Neural cell (in vitro differentiated cells): ENCODE data around the gene EPHA4. TPM values are rescaled to one million over a fixed set of nuclear protein-coding genes. Genes with fewer than 3 reads are reported as not detected.

Experiments used
- H2AFZ ChIP-seq: fragments of 200-600, 300-800 bp; sonication (generic), shearing (Covaris generic); 2 replicates; pipeline ENCODE4 v1.6.0; 2014; ENCODE audit warnings: low read depth, mild to moderate bottlenecking, antibody characterized with exemption, low read length, moderate library complexity
- H3F3A ChIP-seq: fragments of 200-600 bp; shearing (Covaris generic); 2 replicates; pipeline ENCODE4 v1.6.1; 2016; ENCODE audit warnings: mild to moderate bottlenecking, moderate library complexity, mixed read lengths, antibody characterized with exemption, low read length; ENCODE audit not compliant: insufficient read depth, poor library complexity, severe bottlenecking
- H3K27ac ChIP-seq: fragments of 200-600, 300-800 bp; sonication (generic), shearing (Covaris generic); 2 replicates; pipeline ENCODE4 v1.5.1; 2014; ENCODE audit warnings: mild to moderate bottlenecking, low read length, moderate library complexity
- H3K27me3 ChIP-seq: fragments of 300-800, 200-600 bp; sonication (generic), shearing (Covaris generic); 2 replicates; pipeline ENCODE4 v1.6.0; 2014; ENCODE audit warnings: mild to moderate bottlenecking, low read depth, low read length, moderate library complexity; ENCODE audit not compliant: insufficient read depth
- H3K36me3 ChIP-seq: fragments of 300-800, 200-600 bp; sonication (generic), shearing (Covaris generic); 2 replicates; pipeline ENCODE4 v1.5.1; 2014; ENCODE audit warnings: mild to moderate bottlenecking, antibody characterized with exemption, low read length, moderate library complexity; ENCODE audit not compliant: insufficient read depth
- H3K4me2 ChIP-seq: fragments of 300-800, 200-600 bp; sonication (generic), shearing (Covaris generic); 2 replicates; pipeline ENCODE4 v1.6.0; 2014; ENCODE audit warnings: mild to moderate bottlenecking, low read length
- H3K4me3 ChIP-seq: fragments of 300-800, 200-600 bp; sonication (generic), shearing (Covaris generic); 2 replicates; pipeline ENCODE4 v1.5.1; 2014; ENCODE audit warnings: mild to moderate bottlenecking, low read length, moderate library complexity
- H3K79me2 ChIP-seq: fragments of 200-600 bp; shearing (Covaris generic); replicated peaks from 2 replicates; pipeline ENCODE4 v1.6.0; 2014; ENCODE audit warnings: mild to moderate bottlenecking, low read length, moderate library complexity; ENCODE audit not compliant: insufficient read depth
- H3K9ac ChIP-seq: fragments of 300-800, 200-600 bp; sonication (generic), shearing (Covaris generic); 2 replicates; pipeline ENCODE4 v1.6.1; 2016; ENCODE audit warnings: mild to moderate bottlenecking, low read length, mixed read lengths
- H3K9me2 ChIP-seq: fragments of 200-600 bp; shearing (Covaris generic); 2 replicates; pipeline ENCODE4 v1.6.1; 2016; ENCODE audit warnings: mild to moderate bottlenecking, low read length, mixed read lengths; ENCODE audit not compliant: insufficient read depth
- H3K9me3 ChIP-seq: fragments of 200-600, 300-800 bp; sonication (generic), shearing (Covaris generic); 2 replicates; pipeline ENCODE4 v1.6.1; 2016; ENCODE audit warnings: mild to moderate bottlenecking, mixed run types, low read length, moderate library complexity, mixed read lengths
- H4K20me1 ChIP-seq: fragments of 200-600 bp; shearing (Covaris generic); 2 replicates; pipeline ENCODE4 v1.6.1; 2016; ENCODE audit warnings: mild to moderate bottlenecking, mixed run types; ENCODE audit not compliant: insufficient read depth
- EP300 ChIP-seq: fragments of 450-650 bp; conservative IDR thresholded peaks from 2 replicates; pipeline ENCODE4 v1.6.1; 2014; ENCODE audit warnings: antibody characterized with exemption, mild to moderate bottlenecking, moderate library complexity; ENCODE audit not compliant: poor library complexity, severe bottlenecking
- EZH2 ChIP-seq: fragments of 200-600, 300-800 bp; shearing (Covaris generic), sonication (generic); IDR thresholded peaks from 2 replicates; pipeline ENCODE4 v1.6.1; 2014; ENCODE audit warnings: antibody characterized with exemption, low read length, borderline replicate concordance, mild to moderate bottlenecking; ENCODE audit not compliant: insufficient read depth, poor library complexity, severe bottlenecking
- MXI1 ChIP-seq: fragments of 450-650 bp; conservative IDR thresholded peaks from 2 replicates; pipeline ENCODE4 v1.6.1; 2014; ENCODE audit warnings: antibody characterized with exemption, mild to moderate bottlenecking; ENCODE audit not compliant: poor library complexity, severe bottlenecking
- POLR2AphosphoS5 ChIP-seq: IDR thresholded peaks from 2 replicates; pipeline ENCODE4 v1.6.1; 2012
- RAD21 ChIP-seq: fragments of 450-650 bp; conservative IDR thresholded peaks from 2 replicates; pipeline ENCODE4 v1.6.1; 2014; ENCODE audit warnings: antibody characterized with exemption, mild to moderate bottlenecking, moderate library complexity
- SMC3 ChIP-seq: fragments of 450-650 bp; conservative IDR thresholded peaks from 2 replicates; pipeline ENCODE4 v1.6.1; 2014; ENCODE audit warnings: antibody characterized with exemption, mild to moderate bottlenecking, moderate library complexity; ENCODE audit not compliant: poor library complexity
- TAF1 ChIP-seq: IDR thresholded peaks from 2 replicates; pipeline ENCODE4 v1.6.1; 2012; ENCODE audit warnings: low read depth
- polyA plus RNA-seq: library from polyadenylated mRNA; depleted of rRNA; stranded (reverse); fragments of >200 nt; gene quantifications from 2 replicates; pipeline ENCODE4 v1.2.3, GENCODE V29; 2014
- TF ChIP-seq, protein P1 (sequence below): fragments of 450-650 bp; IDR thresholded peaks from 2 replicates; pipeline ENCODE4 v1.5.1; 2014; ENCODE audit warnings: antibody characterized with exemption, mild to moderate bottlenecking, moderate library complexity; ENCODE audit not compliant: poor library complexity, severe bottlenecking
- TF ChIP-seq, protein P2 (sequence below): IDR thresholded peaks from 2 replicates; pipeline ENCODE4 v1.6.1; 2012; ENCODE audit warnings: borderline replicate concordance

Gene EPHA4
- polyA plus RNA-seq, 1 donor from 2014 or later, result 71.1 TPM

DNA sequence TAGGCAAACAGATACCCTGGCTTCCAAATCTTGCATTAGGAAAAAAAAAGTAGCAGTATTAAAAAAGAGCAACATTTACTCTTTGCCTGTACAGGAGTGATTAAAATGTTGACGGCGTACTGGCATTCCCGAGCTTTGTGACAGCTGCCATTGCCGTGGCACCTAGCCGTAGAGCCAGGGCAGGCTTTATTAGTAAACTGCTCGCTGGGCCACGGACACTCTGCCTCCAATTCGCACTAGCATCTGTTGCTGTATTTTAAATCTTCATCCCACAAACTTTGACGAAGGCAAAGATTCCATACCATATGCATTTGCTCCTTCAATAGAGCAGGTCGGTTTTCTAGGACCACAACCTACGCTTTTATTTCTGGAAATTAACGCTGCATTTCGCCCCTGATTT, 44.5 kb upstream of the EPHA4 start:
- H3K4me3 ChIP-seq, result no peak overlapping the region
- H4K20me1 ChIP-seq, result no peaks in the 10 kb centered on the region
- H2AFZ ChIP-seq, result no peak overlapping the region
- TF ChIP-seq EP300 (no peak), SMC3 (no peak), POLR2AphosphoS5 (no peak), TAF1 (no peak), RAD21 (no peak), EZH2 (no peak), MXI1 (no peak)
- TF ChIP-seq, protein P1, sequence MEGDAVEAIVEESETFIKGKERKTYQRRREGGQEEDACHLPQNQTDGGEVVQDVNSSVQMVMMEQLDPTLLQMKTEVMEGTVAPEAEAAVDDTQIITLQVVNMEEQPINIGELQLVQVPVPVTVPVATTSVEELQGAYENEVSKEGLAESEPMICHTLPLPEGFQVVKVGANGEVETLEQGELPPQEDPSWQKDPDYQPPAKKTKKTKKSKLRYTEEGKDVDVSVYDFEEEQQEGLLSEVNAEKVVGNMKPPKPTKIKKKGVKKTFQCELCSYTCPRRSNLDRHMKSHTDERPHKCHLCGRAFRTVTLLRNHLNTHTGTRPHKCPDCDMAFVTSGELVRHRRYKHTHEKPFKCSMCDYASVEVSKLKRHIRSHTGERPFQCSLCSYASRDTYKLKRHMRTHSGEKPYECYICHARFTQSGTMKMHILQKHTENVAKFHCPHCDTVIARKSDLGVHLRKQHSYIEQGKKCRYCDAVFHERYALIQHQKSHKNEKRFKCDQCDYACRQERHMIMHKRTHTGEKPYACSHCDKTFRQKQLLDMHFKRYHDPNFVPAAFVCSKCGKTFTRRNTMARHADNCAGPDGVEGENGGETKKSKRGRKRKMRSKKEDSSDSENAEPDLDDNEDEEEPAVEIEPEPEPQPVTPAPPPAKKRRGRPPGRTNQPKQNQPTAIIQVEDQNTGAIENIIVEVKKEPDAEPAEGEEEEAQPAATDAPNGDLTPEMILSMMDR, result no peak
- TF ChIP-seq, protein P2, sequence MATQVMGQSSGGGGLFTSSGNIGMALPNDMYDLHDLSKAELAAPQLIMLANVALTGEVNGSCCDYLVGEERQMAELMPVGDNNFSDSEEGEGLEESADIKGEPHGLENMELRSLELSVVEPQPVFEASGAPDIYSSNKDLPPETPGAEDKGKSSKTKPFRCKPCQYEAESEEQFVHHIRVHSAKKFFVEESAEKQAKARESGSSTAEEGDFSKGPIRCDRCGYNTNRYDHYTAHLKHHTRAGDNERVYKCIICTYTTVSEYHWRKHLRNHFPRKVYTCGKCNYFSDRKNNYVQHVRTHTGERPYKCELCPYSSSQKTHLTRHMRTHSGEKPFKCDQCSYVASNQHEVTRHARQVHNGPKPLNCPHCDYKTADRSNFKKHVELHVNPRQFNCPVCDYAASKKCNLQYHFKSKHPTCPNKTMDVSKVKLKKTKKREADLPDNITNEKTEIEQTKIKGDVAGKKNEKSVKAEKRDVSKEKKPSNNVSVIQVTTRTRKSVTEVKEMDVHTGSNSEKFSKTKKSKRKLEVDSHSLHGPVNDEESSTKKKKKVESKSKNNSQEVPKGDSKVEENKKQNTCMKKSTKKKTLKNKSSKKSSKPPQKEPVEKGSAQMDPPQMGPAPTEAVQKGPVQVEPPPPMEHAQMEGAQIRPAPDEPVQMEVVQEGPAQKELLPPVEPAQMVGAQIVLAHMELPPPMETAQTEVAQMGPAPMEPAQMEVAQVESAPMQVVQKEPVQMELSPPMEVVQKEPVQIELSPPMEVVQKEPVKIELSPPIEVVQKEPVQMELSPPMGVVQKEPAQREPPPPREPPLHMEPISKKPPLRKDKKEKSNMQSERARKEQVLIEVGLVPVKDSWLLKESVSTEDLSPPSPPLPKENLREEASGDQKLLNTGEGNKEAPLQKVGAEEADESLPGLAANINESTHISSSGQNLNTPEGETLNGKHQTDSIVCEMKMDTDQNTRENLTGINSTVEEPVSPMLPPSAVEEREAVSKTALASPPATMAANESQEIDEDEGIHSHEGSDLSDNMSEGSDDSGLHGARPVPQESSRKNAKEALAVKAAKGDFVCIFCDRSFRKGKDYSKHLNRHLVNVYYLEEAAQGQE, result no peak
- H3K36me3 ChIP-seq, result no peaks in the 10 kb centered on the region
- H3K9ac ChIP-seq, result no peak overlapping the region
- no peaks in the 10 kb centered on the region for H3K9me3 ChIP-seq
- H3K9me2 ChIP-seq, result no peaks in the 10 kb centered on the region
- no peaks in the 10 kb centered on the region for H3K79me2 ChIP-seq
- H3K27ac ChIP-seq, result no peak overlapping the region
- H3K27me3 ChIP-seq, result no peaks in the 10 kb centered on the region
- H3K4me2 ChIP-seq, result no peak overlapping the region
- no peaks in the 10 kb centered on the region for H3F3A ChIP-seq

DNA sequence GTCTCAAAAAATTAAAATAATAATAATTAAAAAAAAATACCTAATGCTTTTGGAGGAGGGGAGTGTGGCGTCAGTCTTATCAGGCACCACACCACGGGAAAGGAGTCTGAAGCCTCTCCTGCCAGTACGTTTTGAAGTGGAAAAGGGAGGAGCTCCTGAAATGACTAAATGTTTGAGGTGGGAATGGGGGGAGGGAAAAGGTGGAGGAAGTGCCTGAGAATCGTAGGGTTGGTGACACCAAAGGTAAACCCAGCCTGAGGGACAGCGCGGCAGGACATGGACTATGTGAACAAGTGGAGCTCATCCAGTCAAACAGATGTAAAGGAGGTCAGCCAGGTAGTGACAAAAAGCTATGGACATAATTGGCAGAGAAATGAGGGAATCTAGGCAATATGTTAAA, 42.2 kb upstream of the EPHA4 start:
- no peaks in the 10 kb centered on the region for H3F3A ChIP-seq
- no peaks in the 10 kb centered on the region for H3K9me2 ChIP-seq
- H2AFZ ChIP-seq, result no peak overlapping the region
- no peak overlapping the region for H3K9ac ChIP-seq
- H4K20me1 ChIP-seq, result no peaks in the 10 kb centered on the region
- TF ChIP-seq TAF1 (no peak), RAD21 (no peak), EP300 (no peak), POLR2AphosphoS5 (no peak), EZH2 (no peak), SMC3 (no peak), MXI1 (no peak)
- TF ChIP-seq, protein P2, result no peak
- TF ChIP-seq, protein P1, result no peak
- no peak overlapping the region for H3K4me3 ChIP-seq
- no peak overlapping the region for H3K27ac ChIP-seq
- no peaks in the 10 kb centered on the region for H3K27me3 ChIP-seq
- no peak overlapping the region for H3K4me2 ChIP-seq
- no peaks in the 10 kb centered on the region for H3K79me2 ChIP-seq
- no peaks in the 10 kb centered on the region for H3K9me3 ChIP-seq
- H3K36me3 ChIP-seq, result no peaks in the 10 kb centered on the region
